ENCODE measurements around the gene PLCH1.

DNA sequence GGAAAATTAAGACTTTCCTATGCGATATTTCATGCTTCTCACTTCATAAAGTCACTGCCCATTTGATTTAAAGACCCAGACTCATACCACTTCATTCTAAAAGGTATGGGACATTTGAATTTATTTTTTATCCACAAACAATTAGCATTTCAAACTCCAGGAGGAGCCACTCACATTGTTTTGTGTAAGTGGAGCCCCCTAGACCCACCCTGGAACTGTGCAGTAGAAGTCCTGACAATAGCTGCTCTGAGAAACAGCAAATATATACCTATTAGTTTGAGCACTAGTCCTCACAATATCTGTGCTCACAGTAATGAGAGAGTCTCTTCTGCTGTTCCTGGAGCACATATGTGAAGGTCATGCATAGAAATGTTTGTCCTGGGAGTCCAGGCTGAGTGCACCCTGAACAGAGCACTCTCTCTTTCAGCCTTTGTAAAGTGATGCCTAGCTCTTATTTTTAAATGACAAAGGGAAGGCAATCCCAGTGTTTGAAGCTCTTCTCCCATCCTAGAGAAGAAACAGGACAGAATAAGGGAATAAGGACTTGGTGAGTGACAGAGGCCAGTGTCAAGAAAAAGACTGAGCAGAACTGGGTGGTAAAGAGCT, 323.9 kb downstream of the PLCH1 start:
- peak; percentile 56 for TF ChIP-seq CTCF (IDR thresholded peaks at IDR 0.05)
- no peak for TF ChIP-seq EZH2 (IDR thresholded peaks at IDR 0.05)

Measured in neural progenitor cell (in vitro differentiated cells).